ENCODE measurements around the gene NARS2. TPM values are rescaled to one million over a fixed set of nuclear protein-coding genes. Genes with fewer than 3 reads are reported as not detected.
A peak's percentile ranks its signal among the peaks of the same experiment; 100 is the strongest.

Gene NARS2
- total and polyA plus RNA-seq, 9 of the 15 experiments (the other 6 are each of a cell fraction or from before 2014, with no cell fraction given) = 26.8 to 48.0 (median 34.2) TPM

- peak; percentile 92 for TF ChIP-seq SAP30 (IDR thresholded peaks at IDR 0.05; ENCODE audit: borderline replicate concordance, insufficient read depth, low read depth, low read length, poor library complexity, severe bottlenecking)
- no peak for TF ChIP-seq ZSCAN32 (CRISPR knock-in tag; IDR thresholded peaks at IDR 0.05)
- TF ChIP-seq, protein P1, sequence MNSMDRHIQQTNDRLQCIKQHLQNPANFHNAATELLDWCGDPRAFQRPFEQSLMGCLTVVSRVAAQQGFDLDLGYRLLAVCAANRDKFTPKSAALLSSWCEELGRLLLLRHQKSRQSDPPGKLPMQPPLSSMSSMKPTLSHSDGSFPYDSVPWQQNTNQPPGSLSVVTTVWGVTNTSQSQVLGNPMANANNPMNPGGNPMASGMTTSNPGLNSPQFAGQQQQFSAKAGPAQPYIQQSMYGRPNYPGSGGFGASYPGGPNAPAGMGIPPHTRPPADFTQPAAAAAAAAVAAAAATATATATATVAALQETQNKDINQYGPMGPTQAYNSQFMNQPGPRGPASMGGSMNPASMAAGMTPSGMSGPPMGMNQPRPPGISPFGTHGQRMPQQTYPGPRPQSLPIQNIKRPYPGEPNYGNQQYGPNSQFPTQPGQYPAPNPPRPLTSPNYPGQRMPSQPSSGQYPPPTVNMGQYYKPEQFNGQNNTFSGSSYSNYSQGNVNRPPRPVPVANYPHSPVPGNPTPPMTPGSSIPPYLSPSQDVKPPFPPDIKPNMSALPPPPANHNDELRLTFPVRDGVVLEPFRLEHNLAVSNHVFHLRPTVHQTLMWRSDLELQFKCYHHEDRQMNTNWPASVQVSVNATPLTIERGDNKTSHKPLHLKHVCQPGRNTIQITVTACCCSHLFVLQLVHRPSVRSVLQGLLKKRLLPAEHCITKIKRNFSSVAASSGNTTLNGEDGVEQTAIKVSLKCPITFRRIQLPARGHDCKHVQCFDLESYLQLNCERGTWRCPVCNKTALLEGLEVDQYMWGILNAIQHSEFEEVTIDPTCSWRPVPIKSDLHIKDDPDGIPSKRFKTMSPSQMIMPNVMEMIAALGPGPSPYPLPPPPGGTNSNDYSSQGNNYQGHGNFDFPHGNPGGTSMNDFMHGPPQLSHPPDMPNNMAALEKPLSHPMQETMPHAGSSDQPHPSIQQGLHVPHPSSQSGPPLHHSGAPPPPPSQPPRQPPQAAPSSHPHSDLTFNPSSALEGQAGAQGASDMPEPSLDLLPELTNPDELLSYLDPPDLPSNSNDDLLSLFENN (IDR thresholded peaks at IDR 0.05; ENCODE audit: low read depth in 2 of 2, low read length in 2 of 2) = no peak
- TF ChIP-seq ZNF146 (CRISPR knock-in tag; IDR thresholded peaks at IDR 0.05; ENCODE audit: unreplicated experiment) = no peak
- TF ChIP-seq STAG1 (CRISPR knock-in tag; IDR thresholded peaks at IDR 0.05; ENCODE audit: borderline replicate concordance) = no peak
- TF ChIP-seq, protein P2, sequence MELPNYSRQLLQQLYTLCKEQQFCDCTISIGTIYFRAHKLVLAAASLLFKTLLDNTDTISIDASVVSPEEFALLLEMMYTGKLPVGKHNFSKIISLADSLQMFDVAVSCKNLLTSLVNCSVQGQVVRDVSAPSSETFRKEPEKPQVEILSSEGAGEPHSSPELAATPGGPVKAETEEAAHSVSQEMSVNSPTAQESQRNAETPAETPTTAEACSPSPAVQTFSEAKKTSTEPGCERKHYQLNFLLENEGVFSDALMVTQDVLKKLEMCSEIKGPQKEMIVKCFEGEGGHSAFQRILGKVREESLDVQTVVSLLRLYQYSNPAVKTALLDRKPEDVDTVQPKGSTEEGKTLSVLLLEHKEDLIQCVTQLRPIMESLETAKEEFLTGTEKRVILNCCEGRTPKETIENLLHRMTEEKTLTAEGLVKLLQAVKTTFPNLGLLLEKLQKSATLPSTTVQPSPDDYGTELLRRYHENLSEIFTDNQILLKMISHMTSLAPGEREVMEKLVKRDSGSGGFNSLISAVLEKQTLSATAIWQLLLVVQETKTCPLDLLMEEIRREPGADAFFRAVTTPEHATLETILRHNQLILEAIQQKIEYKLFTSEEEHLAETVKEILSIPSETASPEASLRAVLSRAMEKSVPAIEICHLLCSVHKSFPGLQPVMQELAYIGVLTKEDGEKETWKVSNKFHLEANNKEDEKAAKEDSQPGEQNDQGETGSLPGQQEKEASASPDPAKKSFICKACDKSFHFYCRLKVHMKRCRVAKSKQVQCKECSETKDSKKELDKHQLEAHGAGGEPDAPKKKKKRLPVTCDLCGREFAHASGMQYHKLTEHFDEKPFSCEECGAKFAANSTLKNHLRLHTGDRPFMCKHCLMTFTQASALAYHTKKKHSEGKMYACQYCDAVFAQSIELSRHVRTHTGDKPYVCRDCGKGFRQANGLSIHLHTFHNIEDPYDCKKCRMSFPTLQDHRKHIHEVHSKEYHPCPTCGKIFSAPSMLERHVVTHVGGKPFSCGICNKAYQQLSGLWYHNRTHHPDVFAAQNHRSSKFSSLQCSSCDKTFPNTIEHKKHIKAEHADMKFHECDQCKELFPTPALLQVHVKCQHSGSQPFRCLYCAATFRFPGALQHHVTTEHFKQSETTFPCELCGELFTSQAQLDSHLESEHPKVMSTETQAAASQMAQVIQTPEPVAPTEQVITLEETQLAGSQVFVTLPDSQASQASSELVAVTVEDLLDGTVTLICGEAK (IDR thresholded peaks at IDR 0.05) = no peak; the same call in 1 of the 2 replicates
- TF ChIP-seq, protein P2 (CRISPR knock-in tag; IDR thresholded peaks at IDR 0.05) = no peak
- TF ChIP-seq, protein P3, sequence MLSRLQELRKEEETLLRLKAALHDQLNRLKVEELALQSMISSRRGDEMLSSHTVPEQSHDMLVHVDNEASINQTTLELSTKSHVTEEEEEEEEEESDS (CRISPR knock-in tag; IDR thresholded peaks at IDR 0.05) = no peak
- TF ChIP-seq ZNF239 (CRISPR knock-in tag; IDR thresholded peaks at IDR 0.05) = no peak
- no peak for TF ChIP-seq ARID2 (IDR thresholded peaks at IDR 0.05)
- no peak for TF ChIP-seq ZNF766 (CRISPR knock-in tag; conservative IDR thresholded peaks at IDR 0.05)
Observed at GRCh38 chr11:78574386-78575381, at the start of gene NARS2 (continued).

All from K562 (cell line).